Measurements from ENCODE around the gene GAB4. TPM values are rescaled to one million over a fixed set of nuclear protein-coding genes. Genes with fewer than 3 reads are reported as not detected.

Gene GAB4
- total RNA-seq, 1 experiment from 2014 or later = not detected

DNA sequence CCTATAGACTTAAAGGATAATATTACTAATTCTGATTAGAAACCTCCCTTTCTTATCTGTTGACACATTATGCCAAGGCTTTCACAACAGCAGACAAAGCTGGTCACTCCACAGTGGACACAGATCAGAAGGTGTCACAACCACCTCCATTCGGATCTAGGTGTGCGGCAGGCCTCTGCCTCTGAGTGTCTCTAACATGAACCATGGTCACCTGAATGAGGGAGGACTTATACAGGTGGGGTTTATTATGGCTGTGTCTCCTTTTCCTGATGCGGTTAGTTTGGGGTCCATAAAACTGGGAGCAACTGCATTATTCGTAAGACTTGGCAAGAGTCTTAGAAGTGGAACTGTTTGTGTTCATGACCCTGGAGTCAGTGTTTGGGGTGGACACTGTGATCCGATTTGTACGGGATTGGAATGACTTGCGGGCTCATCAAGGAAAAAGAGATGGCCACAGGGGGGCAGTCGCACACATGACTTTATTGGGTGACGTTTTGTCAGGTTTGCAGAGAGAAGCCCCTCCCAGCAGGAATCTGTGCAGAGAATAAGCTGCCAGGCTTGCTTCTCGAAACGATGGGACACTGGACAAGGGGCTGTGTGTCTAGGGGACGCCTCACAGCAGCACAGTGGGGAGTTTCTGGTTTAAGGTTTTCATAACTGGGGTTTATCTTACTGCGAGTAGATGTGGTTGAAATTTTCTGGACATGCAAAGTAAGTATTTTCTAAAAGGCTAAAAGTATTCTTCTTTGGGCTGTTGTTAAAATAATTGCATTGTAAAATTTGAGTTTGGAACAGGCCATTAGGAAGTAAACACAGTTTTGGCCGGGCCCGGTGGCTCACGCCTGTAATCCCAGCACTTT is 90.6 kb downstream of the GAB4 start:
- Histone ChIP-seq H4K20me1 (ENCODE audit: control insufficient read depth, insufficient read depth, insufficient read length) (no peaks in the 10 kb centered on the region), H2AK5ac (ENCODE audit: insufficient read length, low read length) (no peak overlapping the region), H3K9ac (ENCODE audit: extremely low read depth, insufficient read length, low read length) (no peak overlapping the region), H3K18ac (ENCODE audit: insufficient read length, low read depth, low read length) (no peak overlapping the region), H3K27me3 (ENCODE audit: insufficient read depth, low read length) (no peaks in the 10 kb centered on the region), H3K4ac (ENCODE audit: low read depth, low read length) (no peak overlapping the region), H3K79me2 (ENCODE audit: insufficient read depth, low read length) (no peaks in the 10 kb centered on the region), H4K8ac (replicated peaks; ENCODE audit: insufficient read length, low read depth, low read length) (no peak overlapping the region), H3K4me1 (ENCODE audit: insufficient read depth, low read length) (no peaks in the 10 kb centered on the region), H3K23me2 (ENCODE audit: insufficient read length, low read depth, low read length, poor library complexity, severe bottlenecking) (no peaks in the 10 kb centered on the region), H3K14ac (ENCODE audit: insufficient read depth, low read length) (no peak overlapping the region), H3K56ac (ENCODE audit: insufficient read length, low read depth, low read length) (no peak overlapping the region), H2BK12ac (ENCODE audit: insufficient read length, low read depth, low read length) (no peak overlapping the region), H4K91ac (ENCODE audit: insufficient read length, low read depth, low read length) (no peak overlapping the region), H3K4me2 (ENCODE audit: insufficient read depth, insufficient read length, low read length) (no peak overlapping the region), H2BK15ac (ENCODE audit: low read depth, low read length) (no peak overlapping the region), H2BK5ac (ENCODE audit: insufficient read length, low read length) (no peak overlapping the region), H4K5ac (ENCODE audit: insufficient read length, low read depth, low read length) (no peak overlapping the region), H3T11ph (ENCODE audit: low read length) (no peak overlapping the region), H3K79me1 (ENCODE audit: insufficient read depth, low read depth, low read length, poor library complexity, severe bottlenecking) (no peaks in the 10 kb centered on the region), H2BK120ac (ENCODE audit: low read depth, low read length, poor library complexity, severe bottlenecking) (no peak overlapping the region), H3K9me3 (ENCODE audit: control insufficient read depth, low read depth, low read length) (no peaks in the 10 kb centered on the region), H2BK20ac (ENCODE audit: low read depth, low read length, poor library complexity, severe bottlenecking) (no peak overlapping the region), H3K23ac (ENCODE audit: insufficient read length, low read depth, low read length) (no peak overlapping the region), H3K27ac (ENCODE audit: insufficient read length, low read depth, low read length) (no peak overlapping the region), H2AFZ (ENCODE audit: low read length) (no peak overlapping the region)
- WGBS (ENCODE audit: extremely low coverage, insufficient read length, low lambda C conversion rate) = no CpG with 5 or more reads among the region's 16 CpGs
- DNase-seq = peak; percentile 74
- TF ChIP-seq, protein P1, sequence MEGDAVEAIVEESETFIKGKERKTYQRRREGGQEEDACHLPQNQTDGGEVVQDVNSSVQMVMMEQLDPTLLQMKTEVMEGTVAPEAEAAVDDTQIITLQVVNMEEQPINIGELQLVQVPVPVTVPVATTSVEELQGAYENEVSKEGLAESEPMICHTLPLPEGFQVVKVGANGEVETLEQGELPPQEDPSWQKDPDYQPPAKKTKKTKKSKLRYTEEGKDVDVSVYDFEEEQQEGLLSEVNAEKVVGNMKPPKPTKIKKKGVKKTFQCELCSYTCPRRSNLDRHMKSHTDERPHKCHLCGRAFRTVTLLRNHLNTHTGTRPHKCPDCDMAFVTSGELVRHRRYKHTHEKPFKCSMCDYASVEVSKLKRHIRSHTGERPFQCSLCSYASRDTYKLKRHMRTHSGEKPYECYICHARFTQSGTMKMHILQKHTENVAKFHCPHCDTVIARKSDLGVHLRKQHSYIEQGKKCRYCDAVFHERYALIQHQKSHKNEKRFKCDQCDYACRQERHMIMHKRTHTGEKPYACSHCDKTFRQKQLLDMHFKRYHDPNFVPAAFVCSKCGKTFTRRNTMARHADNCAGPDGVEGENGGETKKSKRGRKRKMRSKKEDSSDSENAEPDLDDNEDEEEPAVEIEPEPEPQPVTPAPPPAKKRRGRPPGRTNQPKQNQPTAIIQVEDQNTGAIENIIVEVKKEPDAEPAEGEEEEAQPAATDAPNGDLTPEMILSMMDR (conservative IDR thresholded peaks at IDR 0.05) = peak; percentile 72; the same call in 2 of the 3 replicates
- Mint-ChIP-seq H3K4me3 (no peak overlapping the region), H3K9me3 (peaks cover 78 to 88% of the 10 kb centered on the region in 2 experiments), H3K27ac (no peak overlapping the region), H3K27me3 (ENCODE audit: low read depth) (peaks cover 33% of the 10 kb centered on the region), H3K36me3 (ENCODE audit: insufficient read depth in 1 of 3, low read depth in 3 of 3) (peaks cover 0 to 4% (median 0%) of the 10 kb centered on the region in 3 experiments; a peak in 1 of 7 replicates), H3K4me1 (peaks cover 0 to 4% of the 10 kb centered on the region in 2 experiments; a peak in 2 of 4 replicates)

Data from H9 (cell line).